HL-60 (cell line): Measurements from ENCODE around the gene ORC4.
"Not testable (repeated sequence)": the region's sequence is repeated elsewhere in the genome, so short reads cannot be mapped to it uniquely, and the experiment has no call there.

Source experiments
- CTCF ChIP-seq: IDR thresholded peaks from one replicate; pipeline ENCODE4 v1.5.1; 2011; ENCODE audit warnings: low read length, control low read depth, inconsistent platforms; ENCODE audit not compliant: insufficient read depth
- GABPA ChIP-seq: IDR thresholded peaks from 2 replicates; pipeline ENCODE4 v1.6.1; 2012; ENCODE audit warnings: low read depth
- POLR2AphosphoS5 ChIP-seq: IDR thresholded peaks from 2 replicates; pipeline ENCODE4 v1.6.1; 2012; ENCODE audit warnings: low read depth

DNA sequence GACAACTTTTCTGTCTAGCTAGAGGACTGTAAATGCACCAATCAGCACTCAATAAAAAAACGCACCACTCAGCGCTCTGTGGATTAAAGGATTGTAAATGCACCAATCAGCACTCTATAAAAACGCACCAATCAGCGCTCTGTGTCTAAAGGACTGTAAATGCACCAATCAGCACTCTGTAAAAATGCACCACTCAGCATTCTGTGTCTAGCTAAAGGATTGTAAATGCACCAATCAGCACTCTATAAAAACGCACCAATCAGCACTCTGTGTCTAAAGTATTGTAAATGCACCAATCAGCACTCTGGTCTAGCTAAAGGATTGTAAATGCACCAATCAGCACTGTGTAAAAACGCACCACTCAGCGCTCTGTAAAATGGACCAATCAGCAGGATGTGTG is 25.6 kb downstream of the ORC4 start:
- not testable (repeated sequence) for TF ChIP-seq GABPA, CTCF, POLR2AphosphoS5
